Measurements from ENCODE around the gene MAP3K5. TPM values are rescaled to one million over a fixed set of nuclear protein-coding genes. Genes with fewer than 3 reads are reported as not detected.
A peak's percentile ranks its signal among the peaks of the same experiment; 100 is the strongest.

Gene MAP3K5
- total RNA-seq, 6 donors from 2014 or later: 26.4 to 45.1 (median 41.8) TPM

GRCh38 chr6:136658711-136659110 lies 133.6 kb downstream of the MAP3K5 start:
- Histone ChIP-seq H3K27me3 (no peaks in the 10 kb centered on the region), H3K4me3 (no peak overlapping the region), H3K36me3 (peaks cover 0 to 30% (median 8%) of the 10 kb centered on the region in 4 donors), H3K9me3 (no peaks in the 10 kb centered on the region), H3K27ac (no peak overlapping the region), H3K4me1 (peaks cover 0 to 11% (median 2%) of the 10 kb centered on the region in 4 donors)
- DNase-seq: no peak
- no peak for ATAC-seq (ENCODE audit: low FRiP score in 2 of 2)
- TF ChIP-seq EP300 (IDR thresholded peaks at IDR 0.05): no peak
- no peak for TF ChIP-seq POLR2A (IDR thresholded peaks at IDR 0.05)
- whole genome bisulfite sequencing, 2 donors: 96% methylated on average over 2 of the region's 2 CpGs

GRCh38 chr6:136657666-136658065 lies 134.6 kb downstream of the MAP3K5 start:
- Histone ChIP-seq H3K4me3 (no peak overlapping the region), H3K36me3 (peaks cover 0 to 30% (median 8%) of the 10 kb centered on the region in 4 donors), H3K27ac (no peak overlapping the region), H3K9me3 (no peaks in the 10 kb centered on the region), H3K27me3 (no peaks in the 10 kb centered on the region), H3K4me1 (peaks cover 0 to 11% (median 4%) of the 10 kb centered on the region in 4 donors)
- TF ChIP-seq POLR2AphosphoS5 (IDR thresholded peaks at IDR 0.05) (no peak), CTCF (IDR thresholded peaks at IDR 0.05) (no peak), POLR2A (IDR thresholded peaks at IDR 0.05) (no peak), EP300 (IDR thresholded peaks at IDR 0.05) (no peak)
- no peak for ATAC-seq (ENCODE audit: low FRiP score in 2 of 2)
- WGBS, 2 donors: 72 to 78% methylated on average over 4 of the region's 4 CpGs
- no peak for DNase-seq

- WGBS, 2 donors: 53 to 65% methylated on average over 1 of the region's 1 CpG
- no peak for ATAC-seq (ENCODE audit: low FRiP score in 2 of 2)
- Histone ChIP-seq H3K9me3 (no peaks in the 10 kb centered on the region), H3K4me1 (peaks cover 0 to 11% (median 4%) of the 10 kb centered on the region in 4 donors), H3K36me3 (peaks cover 0 to 30% (median 8%) of the 10 kb centered on the region in 4 donors), H3K4me3 (no peak overlapping the region), H3K27me3 (no peaks in the 10 kb centered on the region), H3K27ac (no peak overlapping the region)
- no peak for TF ChIP-seq CTCF (IDR thresholded peaks at IDR 0.05)
- no peak for TF ChIP-seq POLR2AphosphoS5 (IDR thresholded peaks at IDR 0.05)
- TF ChIP-seq POLR2A (IDR thresholded peaks at IDR 0.05): no peak
- TF ChIP-seq EP300 (IDR thresholded peaks at IDR 0.05): no peak
- no peak for DNase-seq
Observed at GRCh38 chr6:136656121-136656520, 136.2 kb downstream of the MAP3K5 start.

GRCh38 chr6:136655239-136656014 lies 136.8 kb downstream of the MAP3K5 start:
- Histone ChIP-seq H3K4me3 (no peak overlapping the region), H3K36me3 (peaks cover 0 to 30% (median 8%) of the 10 kb centered on the region in 4 donors), H3K4me1 (peaks cover 0 to 11% (median 4%) of the 10 kb centered on the region in 4 donors), H3K27ac (no peak overlapping the region), H3K9me3 (no peaks in the 10 kb centered on the region), H3K27me3 (no peaks in the 10 kb centered on the region)
- ATAC-seq (ENCODE audit: low FRiP score in 2 of 2) (no peak), DNase-seq (peak in 1 of 2 donors; percentile 54)
- 62 to 70% methylated on average over 6 of the region's 6 CpGs for WGBS, 2 donors
- TF ChIP-seq EP300 (IDR thresholded peaks at IDR 0.05): no peak
- no peak for TF ChIP-seq CTCF (IDR thresholded peaks at IDR 0.05)
- no peak for TF ChIP-seq POLR2AphosphoS5 (IDR thresholded peaks at IDR 0.05)
- no peak for TF ChIP-seq POLR2A (IDR thresholded peaks at IDR 0.05)

GRCh38 chr6:136654086-136654485 lies 138.2 kb downstream of the MAP3K5 start:
- Histone ChIP-seq H3K9me3 (no peaks in the 10 kb centered on the region), H3K4me3 (no peak overlapping the region), H3K27ac (no peak overlapping the region), H3K36me3 (peaks cover 0 to 26% (median 8%) of the 10 kb centered on the region in 4 donors), H3K4me1 (peaks cover 0 to 11% (median 4%) of the 10 kb centered on the region in 4 donors), H3K27me3 (no peaks in the 10 kb centered on the region)
- DNase-seq (no peak), ATAC-seq (ENCODE audit: low FRiP score in 2 of 2) (no peak)
- TF ChIP-seq CTCF (IDR thresholded peaks at IDR 0.05): peak in 1 of 6 experiments; percentile 11
- no peak for TF ChIP-seq EP300 (IDR thresholded peaks at IDR 0.05)
- 76 to 89% methylated on average over 2 of the region's 2 CpGs for WGBS, 2 donors
